GM18505 (cell line): ENCODE measurements around the gene ENAH.
"Not testable (repeated sequence)": the region's sequence is repeated elsewhere in the genome, so short reads cannot be mapped to it uniquely, and the experiment has no call there.

Source experiments
- ATAC-seq: cut with Tn5 transposase; IDR thresholded peaks from one replicate; pipeline ENCODE4 v1.9.1; 2021; ENCODE audit not compliant: unreplicated experiment
- POLR2A ChIP-seq: IDR thresholded peaks from 4 replicates; pipeline ENCODE4 v1.6.1; 2011; ENCODE audit warnings: borderline replicate concordance; ENCODE audit not compliant: insufficient read depth, insufficient read length; ENCODE audit errors: extremely low read depth

Gene ENAH

GRCh38 chr1:225658041-225658440 is 5.1 kb upstream of the ENAH start:
- no peak for ATAC-seq
- TF ChIP-seq POLR2A = no peak

GRCh38 chr1:225657462-225657989 is 4.6 kb upstream of the ENAH start:
- no peak for TF ChIP-seq POLR2A
- no peak for ATAC-seq

- not testable (repeated sequence) for ATAC-seq
Measured at GRCh38 chr1:225656259-225656655, 3.3 kb upstream of the ENAH start.

GRCh38 chr1:225655509-225656258 is 2.8 kb upstream of the ENAH start:
- ATAC-seq = no peak
- no peak for TF ChIP-seq POLR2A

GRCh38 chr1:225654688-225655508 is 2.0 kb upstream of the ENAH start:
- no peak for TF ChIP-seq POLR2A

GRCh38 chr1:225654277-225654597 is 1.3 kb upstream of the ENAH start:
- no peak for ATAC-seq
- no peak for TF ChIP-seq POLR2A

More at GRCh38 chr1:225654688-225655508, 2.0 kb upstream of the ENAH start:
- ATAC-seq = no peak

- no peak for ATAC-seq
Measured at GRCh38 chr1:225653463-225654276, 747 bp upstream of the ENAH start.

GRCh38 chr1:225651872-225652728 is 823 bp downstream of the ENAH start:
- no peak for TF ChIP-seq POLR2A
- ATAC-seq = no peak

More at GRCh38 chr1:225653463-225654276, 747 bp upstream of the ENAH start:
- no peak for TF ChIP-seq POLR2A

GRCh38 chr1:225651376-225651871 is 1.5 kb downstream of the ENAH start:
- ATAC-seq = no peak
- no peak for TF ChIP-seq POLR2A

GRCh38 chr1:225650179-225650578 is 2.7 kb downstream of the ENAH start:
- no peak for TF ChIP-seq POLR2A
- ATAC-seq = no peak

GRCh38 chr1:225645194-225645895 is 7.6 kb downstream of the ENAH start:
- no peak for TF ChIP-seq POLR2A
- no peak for ATAC-seq

- ATAC-seq = no peak
- TF ChIP-seq POLR2A = no peak
Measured at GRCh38 chr1:225644666-225645065, 8.3 kb downstream of the ENAH start.

GRCh38 chr1:225642177-225642576 is 10.7 kb downstream of the ENAH start:
- no peak for TF ChIP-seq POLR2A
- no peak for ATAC-seq
